Measurements from ENCODE around the gene CYP20A1.

The CYP20A1 gene

GRCh38 chr2:203240491-203240890 lies 1.7 kb downstream of the CYP20A1 start:
- DNase-seq (ENCODE audit: low read depth in 1 of 2, low spot score in 1 of 2) = peak in 1 of 2 experiments; percentile 33
- H3K4me3 ChIP-seq (replicated peaks; ENCODE audit: insufficient read depth, low read length) = no peak overlapping the region
- TF ChIP-seq SPI1 (IDR thresholded peaks at IDR 0.05; ENCODE audit: borderline replicate concordance, low read depth) = no peak
- TF ChIP-seq GABPA (IDR thresholded peaks at IDR 0.05; ENCODE audit: low read depth) = no peak
- TF ChIP-seq POLR2AphosphoS5 (IDR thresholded peaks at IDR 0.05; ENCODE audit: low read depth) = no peak
- TF ChIP-seq, protein P1, sequence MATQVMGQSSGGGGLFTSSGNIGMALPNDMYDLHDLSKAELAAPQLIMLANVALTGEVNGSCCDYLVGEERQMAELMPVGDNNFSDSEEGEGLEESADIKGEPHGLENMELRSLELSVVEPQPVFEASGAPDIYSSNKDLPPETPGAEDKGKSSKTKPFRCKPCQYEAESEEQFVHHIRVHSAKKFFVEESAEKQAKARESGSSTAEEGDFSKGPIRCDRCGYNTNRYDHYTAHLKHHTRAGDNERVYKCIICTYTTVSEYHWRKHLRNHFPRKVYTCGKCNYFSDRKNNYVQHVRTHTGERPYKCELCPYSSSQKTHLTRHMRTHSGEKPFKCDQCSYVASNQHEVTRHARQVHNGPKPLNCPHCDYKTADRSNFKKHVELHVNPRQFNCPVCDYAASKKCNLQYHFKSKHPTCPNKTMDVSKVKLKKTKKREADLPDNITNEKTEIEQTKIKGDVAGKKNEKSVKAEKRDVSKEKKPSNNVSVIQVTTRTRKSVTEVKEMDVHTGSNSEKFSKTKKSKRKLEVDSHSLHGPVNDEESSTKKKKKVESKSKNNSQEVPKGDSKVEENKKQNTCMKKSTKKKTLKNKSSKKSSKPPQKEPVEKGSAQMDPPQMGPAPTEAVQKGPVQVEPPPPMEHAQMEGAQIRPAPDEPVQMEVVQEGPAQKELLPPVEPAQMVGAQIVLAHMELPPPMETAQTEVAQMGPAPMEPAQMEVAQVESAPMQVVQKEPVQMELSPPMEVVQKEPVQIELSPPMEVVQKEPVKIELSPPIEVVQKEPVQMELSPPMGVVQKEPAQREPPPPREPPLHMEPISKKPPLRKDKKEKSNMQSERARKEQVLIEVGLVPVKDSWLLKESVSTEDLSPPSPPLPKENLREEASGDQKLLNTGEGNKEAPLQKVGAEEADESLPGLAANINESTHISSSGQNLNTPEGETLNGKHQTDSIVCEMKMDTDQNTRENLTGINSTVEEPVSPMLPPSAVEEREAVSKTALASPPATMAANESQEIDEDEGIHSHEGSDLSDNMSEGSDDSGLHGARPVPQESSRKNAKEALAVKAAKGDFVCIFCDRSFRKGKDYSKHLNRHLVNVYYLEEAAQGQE (IDR thresholded peaks at IDR 0.05; ENCODE audit: insufficient replicate concordance, low read depth) = no peak
- no peak for TF ChIP-seq CTCF (IDR thresholded peaks at IDR 0.05; ENCODE audit: insufficient read depth, low read length)
- no peaks in the 10 kb centered on the region for H3K27me3 ChIP-seq (ENCODE audit: insufficient read depth, poor library complexity, severe bottlenecking)
- H3K27ac ChIP-seq (replicated peaks) = no peak overlapping the region

- Histone ChIP-seq H3K27ac (replicated peaks) (no peak overlapping the region), H3K4me3 (replicated peaks; ENCODE audit: insufficient read depth, low read length) (no peak overlapping the region), H3K27me3 (ENCODE audit: insufficient read depth, poor library complexity, severe bottlenecking) (no peaks in the 10 kb centered on the region)
- TF ChIP-seq GABPA (IDR thresholded peaks at IDR 0.05; ENCODE audit: low read depth) (no peak), POLR2AphosphoS5 (IDR thresholded peaks at IDR 0.05; ENCODE audit: low read depth) (no peak), SPI1 (IDR thresholded peaks at IDR 0.05; ENCODE audit: borderline replicate concordance, low read depth) (no peak), CTCF (IDR thresholded peaks at IDR 0.05; ENCODE audit: insufficient read depth, low read length) (no peak)
- TF ChIP-seq, protein P1 (IDR thresholded peaks at IDR 0.05; ENCODE audit: insufficient replicate concordance, low read depth) = no peak
- no peak for DNase-seq (ENCODE audit: low read depth in 1 of 2, low spot score in 1 of 2)
Measured at GRCh38 chr2:203242518-203242917, 3.7 kb downstream of the CYP20A1 start.

DNA sequence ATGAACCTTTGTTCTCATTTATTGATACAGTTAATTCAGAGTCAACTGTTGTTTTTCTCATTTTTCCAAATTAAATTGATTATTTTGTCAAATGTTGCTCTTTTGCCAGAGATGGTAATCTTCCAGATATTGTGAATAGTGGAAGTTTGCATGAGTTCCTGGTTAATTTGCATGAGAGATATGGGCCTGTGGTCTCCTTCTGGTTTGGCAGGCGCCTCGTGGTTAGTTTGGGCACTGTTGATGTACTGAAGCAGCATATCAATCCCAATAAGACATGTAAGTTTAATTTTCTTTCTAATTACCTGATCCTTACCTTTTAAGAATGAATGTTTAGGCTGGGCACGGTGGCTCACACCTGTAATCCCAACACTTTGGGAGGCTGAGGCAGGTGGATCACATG lies 7.8 kb downstream of the CYP20A1 start:
- H3K27me3 ChIP-seq (ENCODE audit: insufficient read depth, poor library complexity, severe bottlenecking) = no peaks in the 10 kb centered on the region
- no peak overlapping the region for H3K4me3 ChIP-seq (replicated peaks; ENCODE audit: insufficient read depth, low read length)
- DNase-seq (ENCODE audit: low read depth in 1 of 2, low spot score in 1 of 2) = no peak
- TF ChIP-seq, protein P1 (IDR thresholded peaks at IDR 0.05; ENCODE audit: insufficient replicate concordance, low read depth) = no peak
- TF ChIP-seq CTCF (IDR thresholded peaks at IDR 0.05; ENCODE audit: insufficient read depth, low read length) (no peak), POLR2AphosphoS5 (IDR thresholded peaks at IDR 0.05; ENCODE audit: low read depth) (no peak), GABPA (IDR thresholded peaks at IDR 0.05; ENCODE audit: low read depth) (no peak), SPI1 (IDR thresholded peaks at IDR 0.05; ENCODE audit: borderline replicate concordance, low read depth) (no peak)
- H3K27ac ChIP-seq (replicated peaks) = no peak overlapping the region

Data from HL-60 (cell line).